ENCODE results near the gene HMGXB4.
A peak's percentile ranks its signal among the peaks of the same experiment; 100 is the strongest.

Gene HMGXB4

GRCh38 chr22:35250156-35250555, 7.1 kb upstream of the HMGXB4 start:
- peak; percentile 40 for DNase-seq (ENCODE audit: low read depth)
- H3K4me3 ChIP-seq (ENCODE audit: low read depth, low read length), result no peak overlapping the region
- no peak for TF ChIP-seq MAX (IDR thresholded peaks at IDR 0.05; ENCODE audit: low read depth, low read length)
- no peak for TF ChIP-seq MYC (IDR thresholded peaks at IDR 0.05; ENCODE audit: low read depth, low read length)
- TF ChIP-seq POLR2A (IDR thresholded peaks at IDR 0.05; ENCODE audit: extremely low read depth, insufficient read length), result no peak
- no peak for TF ChIP-seq CTCF (IDR thresholded peaks at IDR 0.05; ENCODE audit: low read depth, low read length)

- H3K4me3 ChIP-seq (ENCODE audit: low read depth, low read length), result no peak overlapping the region
- no peak for DNase-seq (ENCODE audit: low read depth)
- no peak for TF ChIP-seq CTCF (IDR thresholded peaks at IDR 0.05; ENCODE audit: low read depth, low read length)
- TF ChIP-seq MYC (IDR thresholded peaks at IDR 0.05; ENCODE audit: low read depth, low read length), result no peak
- no peak for TF ChIP-seq POLR2A (IDR thresholded peaks at IDR 0.05; ENCODE audit: extremely low read depth, insufficient read length)
- no peak for TF ChIP-seq MAX (IDR thresholded peaks at IDR 0.05; ENCODE audit: low read depth, low read length)
These were observed 3.3 kb upstream of the HMGXB4 start for GRCh38 chr22:35253946-35254345.

- TF ChIP-seq CTCF (IDR thresholded peaks at IDR 0.05; ENCODE audit: low read depth, low read length) (no peak), MAX (IDR thresholded peaks at IDR 0.05; ENCODE audit: low read depth, low read length) (no peak)
- DNase-seq (ENCODE audit: low read depth), result no peak
- peak overlapping the region; percentile 92 for H3K4me3 ChIP-seq (ENCODE audit: low read depth, low read length)
These were observed 332 bp upstream of the HMGXB4 start for GRCh38 chr22:35257002-35257320.

GRCh38 chr22:35258191-35258988, 1.1 kb downstream of the HMGXB4 start:
- TF ChIP-seq POLR2A (IDR thresholded peaks at IDR 0.05; ENCODE audit: extremely low read depth, insufficient read length), result no peak
- no peak for TF ChIP-seq CTCF (IDR thresholded peaks at IDR 0.05; ENCODE audit: low read depth, low read length)
- no peak for TF ChIP-seq MYC (IDR thresholded peaks at IDR 0.05; ENCODE audit: low read depth, low read length)
- TF ChIP-seq MAX (IDR thresholded peaks at IDR 0.05; ENCODE audit: low read depth, low read length), result no peak
- H3K4me3 ChIP-seq (ENCODE audit: low read depth, low read length), result peak overlapping the region; percentile 81
- peak; percentile 34 for DNase-seq (ENCODE audit: low read depth)

GRCh38 chr22:35264986-35265385, 7.7 kb downstream of the HMGXB4 start:
- DNase-seq (ENCODE audit: low read depth), result no peak
- H3K4me3 ChIP-seq (ENCODE audit: low read depth, low read length), result no peak overlapping the region
- TF ChIP-seq MYC (IDR thresholded peaks at IDR 0.05; ENCODE audit: low read depth, low read length), result no peak
- TF ChIP-seq MAX (IDR thresholded peaks at IDR 0.05; ENCODE audit: low read depth, low read length), result no peak
- TF ChIP-seq CTCF (IDR thresholded peaks at IDR 0.05; ENCODE audit: low read depth, low read length), result no peak
- TF ChIP-seq POLR2A (IDR thresholded peaks at IDR 0.05; ENCODE audit: extremely low read depth, insufficient read length), result no peak

Data from NB4 (cell line).